ENCODE measurements around the gene TMEM190.

DNA sequence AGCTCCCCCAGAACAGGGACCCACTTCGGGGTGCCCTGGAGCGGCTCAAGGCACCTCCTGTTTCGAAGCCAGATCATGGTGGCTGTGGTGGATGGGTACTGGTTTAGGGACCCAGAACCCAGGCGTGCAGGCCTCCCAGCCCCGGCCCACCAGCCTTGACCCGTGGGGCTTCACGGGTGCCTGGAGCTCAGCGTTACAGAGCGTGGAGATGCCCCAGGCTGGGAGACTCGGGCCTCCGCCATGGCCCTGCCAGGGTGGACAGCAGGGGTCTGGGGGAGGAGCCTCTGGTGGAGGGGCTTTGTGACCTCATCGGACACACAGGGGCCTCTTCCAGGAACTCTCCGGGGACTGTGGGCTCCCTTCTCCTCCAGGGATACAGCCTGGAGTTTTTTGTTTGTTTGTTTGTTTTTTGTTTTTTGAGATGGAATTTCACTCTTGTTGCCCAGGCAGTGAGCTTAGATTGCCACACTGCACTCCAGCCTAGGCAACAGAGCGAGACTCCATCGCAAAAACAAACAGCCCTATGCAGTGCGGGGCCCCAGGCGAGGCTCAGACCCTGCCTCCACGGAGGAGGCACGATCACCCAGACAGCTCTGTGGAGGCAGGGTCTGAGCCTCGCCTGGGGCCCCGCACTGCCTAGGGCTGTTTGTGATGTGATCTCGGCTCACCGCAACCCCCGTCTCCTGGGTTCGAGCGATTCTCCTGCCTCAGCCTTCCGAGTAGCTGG is 13.5 kb upstream of the TMEM190 start, which contains the start of gene GARIN5B:
- TF ChIP-seq, protein P1, sequence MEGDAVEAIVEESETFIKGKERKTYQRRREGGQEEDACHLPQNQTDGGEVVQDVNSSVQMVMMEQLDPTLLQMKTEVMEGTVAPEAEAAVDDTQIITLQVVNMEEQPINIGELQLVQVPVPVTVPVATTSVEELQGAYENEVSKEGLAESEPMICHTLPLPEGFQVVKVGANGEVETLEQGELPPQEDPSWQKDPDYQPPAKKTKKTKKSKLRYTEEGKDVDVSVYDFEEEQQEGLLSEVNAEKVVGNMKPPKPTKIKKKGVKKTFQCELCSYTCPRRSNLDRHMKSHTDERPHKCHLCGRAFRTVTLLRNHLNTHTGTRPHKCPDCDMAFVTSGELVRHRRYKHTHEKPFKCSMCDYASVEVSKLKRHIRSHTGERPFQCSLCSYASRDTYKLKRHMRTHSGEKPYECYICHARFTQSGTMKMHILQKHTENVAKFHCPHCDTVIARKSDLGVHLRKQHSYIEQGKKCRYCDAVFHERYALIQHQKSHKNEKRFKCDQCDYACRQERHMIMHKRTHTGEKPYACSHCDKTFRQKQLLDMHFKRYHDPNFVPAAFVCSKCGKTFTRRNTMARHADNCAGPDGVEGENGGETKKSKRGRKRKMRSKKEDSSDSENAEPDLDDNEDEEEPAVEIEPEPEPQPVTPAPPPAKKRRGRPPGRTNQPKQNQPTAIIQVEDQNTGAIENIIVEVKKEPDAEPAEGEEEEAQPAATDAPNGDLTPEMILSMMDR (conservative IDR thresholded peaks at IDR 0.05 in 1 of 2, IDR thresholded peaks at IDR 0.05 in 1 of 2; ENCODE audit: extremely low read depth in 1 of 2, insufficient read depth in 1 of 2, low read depth in 1 of 2, low read length in 2 of 2): no peak
- no peak for TF ChIP-seq EZH2 (IDR thresholded peaks at IDR 0.05; ENCODE audit: borderline replicate concordance, low read length)
